ENCODE data around the gene ACVR1. TPM values are rescaled to one million over a fixed set of nuclear protein-coding genes. Genes with fewer than 3 reads are reported as not detected.

The ACVR1 gene
- total RNA-seq, 3 donors from 2014 or later: 14.7 to 38.4 (median 15.8) TPM

DNA sequence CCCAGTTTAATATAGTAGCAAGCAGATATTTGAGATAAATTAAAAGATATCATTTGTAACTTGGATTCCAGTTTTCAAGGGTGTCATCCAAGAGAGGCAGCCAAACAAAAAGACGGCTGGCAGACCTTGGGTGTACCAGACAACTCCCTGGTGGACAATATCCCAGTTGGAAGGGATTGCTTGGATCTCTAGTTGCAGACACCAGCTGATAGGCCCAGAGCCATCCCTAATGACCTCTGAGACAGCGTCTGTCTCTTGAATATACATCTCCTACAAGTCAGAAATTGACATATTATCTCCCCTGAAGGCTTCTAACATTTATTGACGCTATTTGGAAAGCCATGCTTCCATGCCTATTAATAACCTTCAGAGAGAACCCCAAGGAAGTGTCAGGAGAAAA lies 67.7 kb downstream of the ACVR1 start:
- intact Hi-C loops (cut with DNase I, micrococcal nuclease): no loop called here
- Histone ChIP-seq H3K4me3 (no peak overlapping the region), H3K9me3 (no peaks in the 10 kb centered on the region), H3K4me1 (ENCODE audit: low read depth) (no peaks in the 10 kb centered on the region), H3K36me3 (ENCODE audit: low read depth) (no peaks in the 10 kb centered on the region)
- TF ChIP-seq, protein P1, sequence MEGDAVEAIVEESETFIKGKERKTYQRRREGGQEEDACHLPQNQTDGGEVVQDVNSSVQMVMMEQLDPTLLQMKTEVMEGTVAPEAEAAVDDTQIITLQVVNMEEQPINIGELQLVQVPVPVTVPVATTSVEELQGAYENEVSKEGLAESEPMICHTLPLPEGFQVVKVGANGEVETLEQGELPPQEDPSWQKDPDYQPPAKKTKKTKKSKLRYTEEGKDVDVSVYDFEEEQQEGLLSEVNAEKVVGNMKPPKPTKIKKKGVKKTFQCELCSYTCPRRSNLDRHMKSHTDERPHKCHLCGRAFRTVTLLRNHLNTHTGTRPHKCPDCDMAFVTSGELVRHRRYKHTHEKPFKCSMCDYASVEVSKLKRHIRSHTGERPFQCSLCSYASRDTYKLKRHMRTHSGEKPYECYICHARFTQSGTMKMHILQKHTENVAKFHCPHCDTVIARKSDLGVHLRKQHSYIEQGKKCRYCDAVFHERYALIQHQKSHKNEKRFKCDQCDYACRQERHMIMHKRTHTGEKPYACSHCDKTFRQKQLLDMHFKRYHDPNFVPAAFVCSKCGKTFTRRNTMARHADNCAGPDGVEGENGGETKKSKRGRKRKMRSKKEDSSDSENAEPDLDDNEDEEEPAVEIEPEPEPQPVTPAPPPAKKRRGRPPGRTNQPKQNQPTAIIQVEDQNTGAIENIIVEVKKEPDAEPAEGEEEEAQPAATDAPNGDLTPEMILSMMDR (IDR thresholded peaks at IDR 0.05): no peak
- DNase-seq (no peak), ATAC-seq (no peak)

DNA sequence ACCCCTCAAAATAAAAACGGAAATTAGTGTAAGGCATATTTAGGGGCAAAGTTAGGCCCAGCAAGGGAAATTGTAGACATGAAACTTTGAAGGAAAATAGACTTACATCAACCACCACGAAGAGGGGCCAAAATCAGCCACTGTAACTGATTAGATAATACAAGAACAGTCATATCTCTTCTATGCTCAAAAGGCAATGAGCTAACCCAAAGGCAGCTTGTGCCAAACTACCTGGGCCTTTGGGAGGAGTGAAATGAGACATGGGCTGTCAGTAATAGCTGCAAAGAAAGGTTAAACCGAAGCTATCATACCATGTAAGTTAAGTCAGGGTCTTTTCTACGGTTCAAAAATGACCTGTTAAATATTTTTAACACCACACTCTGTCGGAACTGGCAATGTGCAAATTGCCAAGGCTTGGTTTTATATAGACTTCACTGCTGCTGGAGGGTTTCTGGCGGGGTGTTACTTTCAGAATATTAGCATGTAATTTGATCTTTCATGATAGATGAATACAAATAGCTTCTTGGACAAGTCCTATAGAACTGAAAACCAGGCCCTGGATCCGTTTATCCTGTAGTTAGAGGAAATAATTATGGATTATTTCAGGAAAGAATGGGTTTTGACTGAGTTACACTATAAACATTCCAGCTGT lies 69.6 kb downstream of the ACVR1 start:
- TF ChIP-seq, protein P1 (IDR thresholded peaks at IDR 0.05): no peak
- H3K4me1 ChIP-seq (ENCODE audit: low read depth): no peaks in the 10 kb centered on the region
- H3K4me3 ChIP-seq: no peak overlapping the region
- no peak for DNase-seq
- no peak for ATAC-seq
- intact Hi-C loops (cut with DNase I, micrococcal nuclease): no loop called here
- no peaks in the 10 kb centered on the region for H3K36me3 ChIP-seq (ENCODE audit: low read depth)
- H3K9me3 ChIP-seq: no peaks in the 10 kb centered on the region

DNA sequence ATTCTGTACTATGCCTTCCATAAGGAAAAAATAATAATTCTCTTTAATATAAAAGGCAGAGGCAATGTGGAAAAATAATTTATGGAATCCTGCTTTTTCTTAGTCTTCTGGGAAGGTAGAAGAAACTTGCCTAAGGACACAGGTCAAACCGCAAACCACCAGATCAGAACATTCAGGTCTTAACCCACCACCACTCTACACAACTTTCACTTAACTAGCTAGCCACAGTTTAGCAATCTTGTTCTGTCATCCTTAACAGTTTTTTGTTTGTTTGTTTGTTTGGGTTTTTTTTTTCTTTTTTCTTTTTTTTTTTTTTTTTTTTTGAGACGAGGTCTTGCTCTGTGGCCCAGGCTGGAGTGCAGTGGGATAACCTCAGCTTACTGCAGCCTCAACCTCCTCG lies 70.6 kb downstream of the ACVR1 start:
- H3K9me3 ChIP-seq: no peaks in the 10 kb centered on the region
- H3K4me3 ChIP-seq: no peak overlapping the region
- ATAC-seq (no peak), DNase-seq (no peak)
- no peaks in the 10 kb centered on the region for H3K4me1 ChIP-seq (ENCODE audit: low read depth)
- TF ChIP-seq, protein P1 (IDR thresholded peaks at IDR 0.05): no peak
- H3K36me3 ChIP-seq (ENCODE audit: low read depth): no peaks in the 10 kb centered on the region
- intact Hi-C loops (cut with DNase I, micrococcal nuclease): no loop called here

DNA sequence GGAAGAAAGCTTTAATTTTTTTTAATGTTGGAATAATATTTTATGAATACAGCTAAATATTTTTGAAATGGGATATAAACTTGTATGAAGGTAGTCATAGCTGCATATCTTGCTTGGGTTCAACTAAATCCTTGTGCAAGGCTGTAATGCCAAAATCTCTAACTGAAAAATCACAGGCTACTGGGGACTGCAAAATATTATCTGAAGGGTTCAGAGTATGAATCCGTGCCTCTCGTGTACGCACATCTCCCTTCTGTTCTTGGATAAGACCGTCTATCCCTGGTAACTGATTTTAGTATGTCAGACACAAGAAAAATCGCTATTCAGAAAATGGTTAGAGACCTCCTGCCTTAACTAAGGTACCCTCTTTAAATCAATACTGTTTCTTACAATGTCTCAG lies 71.8 kb downstream of the ACVR1 start:
- ATAC-seq: no peak
- TF ChIP-seq, protein P1 (IDR thresholded peaks at IDR 0.05): no peak
- Histone ChIP-seq H3K9me3 (no peaks in the 10 kb centered on the region), H3K4me1 (ENCODE audit: low read depth) (no peaks in the 10 kb centered on the region), H3K4me3 (no peak overlapping the region), H3K36me3 (ENCODE audit: low read depth) (no peaks in the 10 kb centered on the region)
- intact Hi-C loops (cut with DNase I, micrococcal nuclease): no loop called here
- DNase-seq: no peak

DNA sequence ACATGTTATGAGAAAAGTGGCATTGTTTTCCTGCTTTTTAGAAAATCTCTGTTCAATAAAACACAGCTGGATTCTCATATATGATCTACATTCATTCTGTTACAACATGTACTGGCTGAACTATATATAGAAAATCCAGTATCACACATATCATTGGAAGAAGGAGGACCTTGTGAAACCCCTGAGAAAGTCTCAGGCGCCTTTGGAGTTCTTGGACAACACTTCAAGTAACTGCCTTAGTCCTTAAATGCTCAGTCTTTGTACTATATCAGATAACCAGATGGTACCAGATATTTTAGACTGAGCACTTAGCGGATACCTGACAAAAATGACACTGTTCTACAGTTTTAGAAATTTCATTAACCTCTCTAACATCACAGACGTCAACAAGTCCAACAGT lies 72.2 kb downstream of the ACVR1 start:
- TF ChIP-seq, protein P1 (IDR thresholded peaks at IDR 0.05): no peak
- H3K36me3 ChIP-seq (ENCODE audit: low read depth): no peaks in the 10 kb centered on the region
- no peak for ATAC-seq
- no peaks in the 10 kb centered on the region for H3K4me1 ChIP-seq (ENCODE audit: low read depth)
- no peaks in the 10 kb centered on the region for H3K9me3 ChIP-seq
- no peak for DNase-seq
- intact Hi-C loops (cut with DNase I, micrococcal nuclease): no loop called here
- no peak overlapping the region for H3K4me3 ChIP-seq

DNA sequence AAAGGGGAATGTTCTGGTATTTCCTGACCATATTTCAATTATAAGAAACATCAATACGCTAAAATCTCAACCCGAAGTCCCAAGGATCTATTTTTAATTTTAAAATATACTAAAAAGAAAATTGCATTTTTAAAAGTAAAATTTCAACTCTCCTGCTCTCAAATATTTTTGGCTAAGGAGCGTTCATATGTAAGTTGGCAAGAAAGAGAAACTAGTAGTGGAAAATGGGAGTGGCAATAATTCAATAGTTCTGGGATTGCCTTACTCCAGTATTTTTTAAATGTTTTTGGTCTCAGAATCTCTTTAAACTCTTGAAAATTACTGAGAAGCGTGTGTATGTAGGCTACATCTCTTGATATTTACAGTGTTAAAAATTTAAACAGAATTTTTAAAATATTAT lies 72.7 kb downstream of the ACVR1 start:
- no peak overlapping the region for H3K4me3 ChIP-seq
- H3K36me3 ChIP-seq (ENCODE audit: low read depth): no peaks in the 10 kb centered on the region
- DNase-seq (no peak), ATAC-seq (no peak)
- no peaks in the 10 kb centered on the region for H3K4me1 ChIP-seq (ENCODE audit: low read depth)
- no peaks in the 10 kb centered on the region for H3K9me3 ChIP-seq
- intact Hi-C loops (cut with DNase I, micrococcal nuclease): no loop called here
- TF ChIP-seq, protein P1 (IDR thresholded peaks at IDR 0.05): no peak

Measured in mucosa of descending colon (tissue), 3 donors.